Stimulated activated CD8-positive, alpha-beta memory T cell treated with anti-CD3 and anti-CD28 coated beads, Interleukin-15, amount 100 ng/mL, for 4 hours (primary cell): ENCODE results near the gene RBM25.
"Not testable (repeated sequence)": the region's sequence is repeated elsewhere in the genome, so short reads cannot be mapped to it uniquely, and the experiment has no call there.

ENCODE experiments used
- DNase-seq, 2 donors: peaks; one replicate each; pipeline ENCODE4 v3.0.0-alpha.2; 2020; ENCODE audit warnings: low read depth in 2 of 2

RBM25 gene

DNA sequence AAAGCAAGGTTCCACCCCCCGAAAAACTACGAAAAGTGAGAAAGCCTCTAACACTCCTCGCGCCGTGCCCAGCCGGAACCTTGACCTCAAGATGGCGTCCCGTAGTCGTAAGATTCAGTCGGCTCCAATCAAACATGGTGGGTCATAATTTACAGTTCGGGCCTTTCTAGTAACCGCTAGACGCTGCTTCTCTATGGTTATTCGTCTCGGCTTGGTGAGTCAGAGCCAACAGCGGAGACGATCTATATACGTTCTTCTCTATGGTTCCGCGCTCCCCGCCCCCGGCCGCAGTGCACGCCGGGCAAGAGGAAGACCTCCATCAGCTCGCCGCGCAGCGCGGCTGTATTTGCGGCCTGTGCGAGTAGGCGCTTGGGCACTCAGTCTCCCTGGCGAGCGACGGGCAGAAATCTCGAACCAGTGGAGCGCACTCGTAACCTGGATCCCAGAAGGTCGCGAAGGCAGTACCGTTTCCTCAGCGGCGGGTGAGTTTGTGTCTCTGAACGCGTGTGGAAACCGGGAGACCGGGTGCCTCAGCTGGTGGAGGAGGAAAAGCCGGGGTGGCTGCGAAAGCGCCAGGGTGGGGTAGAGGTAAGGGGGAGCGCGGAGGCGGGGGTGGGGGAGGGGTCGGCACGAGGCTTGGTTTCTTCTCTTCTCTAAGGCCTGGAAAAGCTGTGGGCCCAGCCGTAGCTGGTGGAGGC is at the start of gene RBM25:
Gene RBM25, plus strand, starts transcription at position 311 of the 698 bp plus-strand sequence. CDS start 13,108 bp downstream, outside the sequence.
- peak; percentile 90 to 93 for DNase-seq

DNA sequence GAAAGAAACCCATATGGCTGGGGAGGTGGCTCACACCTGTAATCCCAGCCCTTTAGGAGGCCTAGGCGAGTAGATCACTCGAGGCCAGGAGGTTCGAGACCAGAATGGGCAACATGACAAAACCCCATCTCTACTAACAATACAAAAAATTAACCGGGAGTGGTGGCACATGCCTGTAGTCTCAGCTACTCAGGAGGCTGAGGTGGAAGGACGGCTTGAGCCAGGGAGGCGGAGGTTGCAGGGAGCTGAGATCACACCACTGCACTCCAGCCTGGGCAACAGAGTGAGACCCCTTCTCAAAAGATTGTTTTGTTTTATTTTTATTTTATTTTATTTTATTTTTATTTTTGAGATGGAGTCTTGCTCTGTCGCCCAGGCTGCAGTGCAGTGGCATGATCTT is 47.1 kb upstream of the RBM25 start:
- DNase-seq = not testable (repeated sequence)

DNA sequence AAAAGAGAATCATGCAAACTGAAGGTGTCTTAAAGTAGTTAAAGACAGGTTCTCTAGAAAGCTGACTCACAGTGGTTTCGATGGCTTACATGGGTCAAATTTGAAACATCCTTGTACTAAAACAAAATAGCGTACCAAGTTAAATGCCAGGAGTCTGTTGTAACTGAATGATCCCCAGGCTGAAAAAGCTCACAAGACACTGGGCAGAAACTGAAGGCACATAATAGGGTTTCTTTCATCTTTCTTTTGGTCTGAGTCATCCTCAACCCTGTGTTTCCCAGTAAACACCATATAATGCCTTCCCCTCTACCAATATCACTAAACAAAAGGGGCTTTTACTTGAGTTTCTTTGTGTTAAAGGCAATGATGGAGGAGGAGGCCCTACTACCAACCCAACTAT is 44.2 kb upstream of the RBM25 start:
- DNase-seq = no peak

DNA sequence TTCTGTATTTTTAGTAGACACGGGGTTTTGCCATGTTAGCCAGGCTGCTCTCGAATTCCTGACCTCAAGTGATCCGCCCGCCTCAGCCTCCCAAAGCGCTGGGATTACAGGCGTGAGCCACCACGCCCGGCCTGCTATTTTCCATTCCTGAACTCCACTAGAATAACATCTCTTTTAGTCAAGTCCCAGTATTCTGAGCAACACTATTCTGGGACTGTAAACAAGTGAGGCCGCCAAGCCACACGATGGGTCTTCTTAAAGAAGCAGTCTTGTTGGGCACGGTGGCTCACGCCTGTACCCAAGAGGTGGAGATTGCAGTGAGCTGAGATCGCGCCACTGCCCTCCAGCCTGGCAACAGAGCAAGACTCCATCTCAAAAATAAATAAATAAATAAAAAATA is 42.8 kb upstream of the RBM25 start:
- DNase-seq = not testable (repeated sequence)

DNA sequence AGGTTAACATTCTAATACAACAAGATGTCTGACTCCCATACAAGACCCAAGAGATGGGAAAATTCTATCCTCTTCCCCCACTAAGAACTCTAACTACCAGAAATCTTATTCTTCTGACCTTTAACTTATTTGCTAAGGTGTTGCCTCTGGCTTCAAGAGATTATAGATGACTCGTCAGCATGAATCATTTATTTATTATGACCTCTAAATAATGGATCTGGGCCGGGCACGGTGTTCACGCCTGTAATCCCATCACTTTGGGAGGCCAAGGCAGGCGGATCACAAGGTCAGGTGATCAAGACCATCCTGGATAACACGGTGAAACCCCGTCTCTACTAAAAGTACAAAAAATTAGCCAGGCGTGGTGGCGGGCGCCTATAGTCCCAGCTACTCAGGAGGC is 42.3 kb upstream of the RBM25 start:
- DNase-seq = not testable (repeated sequence)

DNA sequence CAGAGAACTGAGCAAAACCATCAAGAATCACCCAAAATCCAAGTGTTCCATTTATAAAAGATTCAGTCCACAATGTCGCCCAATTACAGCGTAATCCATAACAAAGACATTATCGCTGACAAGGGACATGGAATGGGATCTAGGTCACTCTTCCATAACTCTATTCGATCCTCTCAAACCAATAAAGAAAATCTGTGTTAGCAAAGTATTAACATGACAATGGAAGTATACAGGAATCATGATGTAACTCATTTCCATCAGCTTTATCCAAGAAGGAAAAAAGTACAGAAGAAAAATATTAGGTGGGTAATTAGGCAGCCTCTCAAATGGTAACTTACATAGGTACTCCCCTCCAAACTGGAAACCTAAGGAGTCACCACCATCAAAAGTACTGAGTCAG is 36.3 kb upstream of the RBM25 start:
- DNase-seq = no peak

DNA sequence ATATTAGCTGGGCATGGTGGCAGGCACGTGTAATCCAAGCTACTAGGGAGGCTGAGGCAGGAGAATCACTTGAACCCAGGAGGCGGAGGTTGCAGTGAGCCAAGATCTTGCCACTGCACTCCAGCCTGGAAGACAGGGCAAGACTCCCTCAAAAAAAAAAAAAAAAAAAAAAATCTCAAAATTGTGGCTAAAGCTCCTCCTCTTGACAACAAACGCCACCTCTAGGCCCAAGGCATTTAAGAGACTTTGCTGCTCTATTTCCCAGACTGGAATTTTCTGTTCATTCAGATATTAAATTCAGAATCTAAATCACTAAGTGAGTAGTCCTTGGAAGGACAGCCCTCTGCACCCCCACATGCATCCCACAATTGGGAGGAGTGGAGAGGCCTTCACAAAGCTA is 32.8 kb upstream of the RBM25 start:
- DNase-seq = no peak

DNA sequence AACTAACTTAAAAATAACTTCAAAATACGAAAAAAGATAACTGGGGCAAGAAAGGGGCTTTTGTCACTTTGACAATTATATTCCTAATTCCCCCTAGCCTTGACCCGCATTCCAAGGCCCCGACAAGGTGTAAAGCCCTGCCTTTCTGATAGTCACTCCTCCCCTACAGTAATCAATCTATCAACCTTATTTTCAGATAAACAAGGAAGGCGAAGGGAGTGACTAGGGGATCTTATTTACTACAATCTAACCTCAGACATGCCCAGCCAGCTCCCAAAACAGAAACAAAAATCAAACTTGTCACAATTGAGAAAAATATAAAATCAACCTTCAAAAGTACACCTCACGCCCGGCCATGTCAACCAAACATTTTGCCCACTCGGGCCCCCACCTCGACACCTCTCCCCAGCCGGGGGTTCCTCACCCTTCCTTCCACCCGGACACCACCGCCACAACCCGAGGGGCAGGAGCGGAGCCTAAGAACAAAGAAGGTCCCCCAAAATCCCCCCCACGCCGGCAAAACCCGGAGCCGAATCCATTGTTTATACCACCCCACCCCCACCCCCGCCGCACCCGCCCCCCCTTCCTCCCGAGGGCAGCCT is 32.0 kb upstream of the RBM25 start:
- peak in 1 of 2 donors; percentile 1 for DNase-seq

DNA sequence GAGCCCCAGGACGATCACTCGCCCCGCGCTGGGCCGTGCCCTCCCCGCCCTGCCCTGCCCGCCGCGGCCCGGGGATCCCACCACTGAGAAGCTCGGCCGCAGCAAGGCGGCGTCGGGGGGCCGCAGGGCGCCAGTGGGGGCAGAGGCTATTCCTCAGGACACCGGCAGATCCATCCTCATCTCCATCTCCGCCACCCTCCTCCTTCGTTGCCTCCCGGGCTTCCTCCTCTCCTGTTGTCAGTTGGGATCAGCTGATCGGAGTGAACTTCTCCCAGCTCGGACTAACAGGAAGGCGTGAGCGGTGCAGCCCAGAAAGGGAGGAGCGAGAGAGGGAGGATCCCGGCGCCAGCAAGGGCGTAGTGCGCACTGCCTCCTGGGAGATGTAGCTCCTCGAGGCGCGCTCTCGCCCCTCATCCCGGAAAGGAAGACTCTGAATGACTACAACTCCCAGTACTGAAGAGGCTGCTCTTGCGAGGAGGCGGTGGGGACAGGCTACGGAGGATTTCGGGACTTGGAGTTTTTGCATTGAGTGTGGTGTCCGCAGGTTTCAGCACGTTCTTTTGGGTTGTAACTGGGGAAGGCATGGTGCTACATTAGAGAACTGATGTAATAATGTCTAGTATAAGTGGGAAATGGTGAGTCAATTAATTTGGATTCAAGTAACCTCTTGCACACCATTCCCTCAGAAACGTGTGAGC is 31.3 kb upstream of the RBM25 start, which contains the start of gene ZFYVE1:
Gene ZFYVE1, minus strand, starts transcription at position 262 of the 698 bp plus-strand sequence. CDS start 2,598 bp downstream, outside the sequence.
- peak; percentile 75 to 83 for DNase-seq

DNA sequence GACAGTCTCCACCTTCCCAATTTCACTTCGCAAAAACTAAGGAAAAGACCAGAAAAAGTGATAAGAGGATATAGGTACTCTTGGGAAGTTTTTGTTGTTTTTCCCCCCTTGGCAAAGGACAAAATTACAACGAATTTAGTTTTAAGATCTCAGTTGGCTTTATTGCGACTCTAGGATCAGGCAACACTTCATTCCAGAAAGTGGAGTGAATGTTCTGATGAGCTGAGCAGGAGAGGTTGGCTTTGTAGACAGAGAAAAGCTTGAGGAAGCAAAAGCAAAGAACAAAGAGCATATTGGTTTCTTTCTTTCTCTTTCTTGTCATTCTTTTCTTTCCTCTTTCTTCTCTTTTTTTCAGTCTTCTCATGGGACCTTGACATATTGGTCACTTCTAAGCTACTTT is 30.8 kb upstream of the RBM25 start:
- no peak for DNase-seq

DNA sequence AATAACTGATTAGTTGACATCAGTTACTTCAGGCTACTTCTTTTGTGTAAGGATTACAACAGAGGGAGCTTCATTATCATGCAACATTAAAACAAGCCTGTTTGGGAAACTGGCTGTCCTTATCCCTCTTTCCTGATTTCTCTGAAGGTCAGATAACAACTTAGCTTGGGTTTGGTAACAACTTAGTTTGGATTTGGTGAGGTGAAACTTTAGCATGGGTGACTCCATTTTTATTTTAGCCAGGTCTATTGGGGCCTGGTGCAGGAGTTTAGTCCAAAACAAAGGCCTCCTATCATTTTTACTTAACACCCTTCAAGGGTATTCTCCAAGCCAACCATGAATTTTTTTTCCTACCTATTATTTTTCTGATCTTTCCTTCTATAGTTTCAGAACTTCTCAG is 30.4 kb upstream of the RBM25 start:
- no peak for DNase-seq

DNA sequence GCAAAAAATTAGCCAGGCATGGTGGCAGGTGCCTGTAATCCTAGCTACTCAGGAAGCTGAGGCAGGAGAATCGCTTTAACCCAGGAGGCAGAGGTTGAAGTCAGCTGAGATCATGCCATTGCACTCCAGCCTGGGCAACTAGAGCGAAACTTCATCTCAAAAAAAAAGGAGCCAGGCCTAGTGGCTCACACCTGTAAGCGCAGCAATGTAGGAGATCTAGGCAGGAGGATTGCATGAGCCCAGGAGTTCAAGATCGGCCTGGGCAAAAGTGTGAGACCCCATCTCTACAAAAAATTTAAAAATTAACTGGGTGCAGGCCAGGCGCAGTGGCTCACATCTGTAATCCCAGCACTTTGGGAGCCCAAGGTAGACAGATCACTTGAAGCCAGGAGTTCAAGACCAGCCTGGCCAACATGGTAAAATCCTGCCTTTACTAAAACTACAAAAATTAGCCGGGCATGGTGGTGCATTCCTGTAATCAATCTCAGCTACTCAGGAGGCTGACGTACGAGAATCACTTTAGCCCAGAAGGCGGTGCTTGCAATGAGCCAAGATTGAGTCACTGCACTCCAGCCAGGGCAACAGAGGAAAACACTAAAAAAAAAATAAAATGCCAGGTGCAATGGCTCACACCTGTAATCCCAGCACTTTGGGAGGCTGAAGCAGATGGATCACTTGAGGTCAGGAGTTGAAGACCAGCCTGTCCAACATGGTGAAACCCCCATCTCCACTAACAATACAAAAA is 21.5 kb upstream of the RBM25 start:
- not testable (repeated sequence) for DNase-seq

DNA sequence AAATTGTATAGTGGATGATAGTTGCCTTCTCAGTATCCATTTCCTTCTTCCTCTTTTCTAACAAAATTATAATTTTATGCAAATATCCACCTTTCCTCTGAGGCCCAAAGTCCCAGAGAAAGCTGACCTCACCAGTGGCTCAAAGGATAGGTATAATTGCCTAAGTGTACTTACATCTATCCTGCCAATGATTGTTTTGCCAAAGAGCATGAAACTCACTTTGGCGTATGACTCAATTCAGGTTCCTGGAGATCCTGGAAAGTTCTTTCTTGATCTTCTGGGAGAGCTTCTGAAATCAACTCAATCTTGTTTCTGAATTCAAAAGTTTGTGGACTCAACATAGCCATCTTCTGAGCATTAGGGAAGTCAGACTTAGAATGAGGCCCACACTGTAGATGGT is 10.5 kb upstream of the RBM25 start:
- DNase-seq = no peak

DNA sequence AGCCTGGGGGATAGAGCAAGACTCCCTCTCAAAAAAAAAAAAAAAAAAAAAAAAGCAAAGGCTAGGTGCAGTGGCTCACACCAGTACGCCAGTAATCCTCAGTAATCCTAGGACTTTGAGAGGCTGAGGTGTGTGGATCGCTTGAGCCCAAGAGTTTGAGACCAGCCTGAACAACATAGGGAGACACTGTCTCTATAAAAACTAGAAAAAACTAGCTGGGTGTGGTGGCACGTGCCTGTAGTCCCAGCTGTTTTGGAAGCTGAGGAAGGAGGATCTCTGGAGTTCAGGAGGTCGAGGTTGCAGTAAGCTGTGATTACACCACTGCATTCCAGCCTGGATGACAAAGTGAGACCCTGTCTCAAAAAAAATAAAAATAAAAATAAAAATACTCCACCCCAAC is 8.9 kb upstream of the RBM25 start:
- no peak for DNase-seq

DNA sequence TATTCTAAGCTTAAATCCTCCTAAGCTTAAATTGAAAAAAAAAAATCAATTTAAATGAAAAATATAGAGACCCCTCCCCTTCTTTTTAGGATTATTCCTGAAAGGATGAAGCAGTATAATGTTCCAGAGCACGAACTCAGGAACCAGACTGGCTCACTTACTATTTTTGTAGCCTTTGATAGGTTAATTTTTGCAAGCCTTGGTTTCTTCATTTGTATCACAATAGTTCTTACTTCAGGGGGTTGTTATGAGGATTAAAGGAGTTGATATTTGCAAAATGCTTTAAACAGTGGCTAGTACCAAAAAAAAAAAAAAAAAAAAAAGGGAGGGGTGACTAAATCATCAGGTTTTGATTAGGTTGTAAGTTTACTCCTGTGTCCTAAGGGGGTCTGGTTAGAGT is 3.1 kb upstream of the RBM25 start:
- no peak for DNase-seq

DNA sequence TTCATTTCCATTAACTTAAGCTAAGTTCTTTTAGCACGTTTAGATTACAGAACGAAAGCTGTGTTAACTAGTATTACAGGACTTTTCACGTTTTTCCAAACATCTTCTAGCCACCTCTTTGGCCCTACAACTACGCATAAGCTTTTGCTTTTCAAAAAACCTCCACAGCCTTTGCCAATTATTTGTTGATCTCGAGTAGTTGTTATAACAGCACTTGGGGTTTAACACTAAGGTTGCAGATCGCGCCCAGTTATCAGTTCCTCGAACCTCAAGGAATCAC is 450 bp upstream of the RBM25 start:
- no peak for DNase-seq

DNA sequence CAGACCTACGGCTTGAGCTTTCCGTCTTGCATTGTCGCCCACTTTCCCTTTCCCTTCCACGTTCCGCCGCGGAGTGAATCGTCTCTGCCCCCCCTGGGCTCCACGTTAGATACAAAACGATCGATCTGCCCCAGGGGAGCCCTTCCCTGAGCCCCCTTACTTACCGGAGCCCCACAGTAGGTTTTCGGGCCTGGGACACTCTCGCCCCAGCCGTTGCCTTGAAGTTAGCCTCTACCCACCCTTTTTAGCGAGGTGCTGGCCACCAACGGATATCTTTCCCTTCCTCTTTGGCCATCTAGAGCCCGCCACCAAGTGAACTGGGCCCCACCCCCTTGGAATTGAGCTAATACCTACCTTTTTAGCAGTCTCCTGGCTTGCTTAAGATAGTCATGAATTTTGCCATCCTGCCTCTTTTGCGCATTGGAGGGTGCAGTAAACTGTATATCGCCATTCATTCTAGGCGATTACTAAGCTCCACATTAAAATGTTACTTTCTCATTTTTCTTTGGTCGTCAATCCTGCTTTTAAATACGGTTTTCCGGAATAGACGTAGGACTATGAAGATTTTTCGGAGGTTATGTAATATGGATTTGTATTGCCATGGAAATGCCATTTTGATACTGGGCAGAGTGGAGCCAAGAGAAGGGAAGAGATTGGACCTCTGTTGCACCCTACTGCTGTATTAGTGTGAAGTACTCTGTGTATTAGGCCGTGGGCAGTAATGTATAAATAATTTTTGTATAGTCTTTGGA is 764 bp downstream of the RBM25 start:
- peak in 1 of 2 donors; percentile 2 for DNase-seq

DNA sequence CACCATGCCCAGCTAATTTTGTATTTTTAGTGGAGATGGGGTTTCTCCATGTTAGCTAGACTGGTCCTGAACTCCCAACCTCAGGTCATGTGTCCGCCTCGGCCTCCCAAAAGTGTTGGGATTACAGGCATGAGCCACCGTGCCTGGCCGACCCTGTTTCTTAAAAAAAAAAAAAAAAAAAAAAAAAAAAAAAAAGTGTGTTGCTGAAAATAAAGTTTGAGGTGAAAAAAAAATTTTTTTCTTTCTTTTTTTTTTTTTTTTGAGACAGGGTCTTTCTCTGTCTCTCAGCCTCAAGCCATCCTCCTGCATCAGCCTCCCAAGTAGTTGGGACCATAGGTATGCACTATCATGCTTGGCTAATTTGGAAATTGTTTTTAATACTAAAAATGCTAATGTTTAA is 11.3 kb downstream of the RBM25 start:
- no peak for DNase-seq

DNA sequence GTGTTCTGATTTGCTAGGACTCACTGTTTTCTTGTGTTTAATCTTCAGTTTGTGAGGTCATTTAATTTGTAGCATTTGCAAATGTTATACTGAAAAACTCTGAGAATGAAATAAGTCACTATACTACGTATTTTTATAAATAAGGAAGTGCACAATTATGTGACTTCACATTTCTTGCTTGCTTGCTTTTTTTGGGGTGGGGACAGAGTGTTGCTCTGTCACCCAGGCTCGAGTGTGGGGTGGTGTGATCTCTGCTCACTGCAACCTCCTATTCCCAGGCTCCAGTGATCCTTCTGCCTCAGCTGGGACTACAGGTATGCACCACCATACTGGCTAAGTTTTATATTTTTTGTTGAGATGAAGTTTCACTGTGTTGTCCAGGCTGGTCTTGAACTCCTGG is 32.7 kb downstream of the RBM25 start:
- DNase-seq = no peak

DNA sequence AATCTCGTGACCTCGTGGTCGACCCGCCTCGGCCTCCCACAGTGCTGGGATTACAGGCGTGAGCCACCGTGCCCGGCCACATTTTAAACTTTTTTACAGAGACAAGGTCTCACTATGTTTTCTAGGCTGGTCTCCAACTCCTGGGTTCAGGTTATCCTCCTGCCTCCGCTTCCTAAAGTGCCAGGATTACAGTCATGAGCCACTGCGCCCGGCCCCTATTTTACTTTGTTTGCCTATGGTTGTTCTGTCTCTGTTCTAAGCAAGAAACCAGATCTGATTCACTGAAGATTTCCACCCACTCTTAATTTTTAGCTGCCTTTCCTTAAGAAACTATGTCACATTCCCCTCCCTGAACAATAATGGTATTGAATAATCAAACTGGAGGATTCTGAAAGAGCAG is 39.1 kb downstream of the RBM25 start:
- no peak for DNase-seq

DNA sequence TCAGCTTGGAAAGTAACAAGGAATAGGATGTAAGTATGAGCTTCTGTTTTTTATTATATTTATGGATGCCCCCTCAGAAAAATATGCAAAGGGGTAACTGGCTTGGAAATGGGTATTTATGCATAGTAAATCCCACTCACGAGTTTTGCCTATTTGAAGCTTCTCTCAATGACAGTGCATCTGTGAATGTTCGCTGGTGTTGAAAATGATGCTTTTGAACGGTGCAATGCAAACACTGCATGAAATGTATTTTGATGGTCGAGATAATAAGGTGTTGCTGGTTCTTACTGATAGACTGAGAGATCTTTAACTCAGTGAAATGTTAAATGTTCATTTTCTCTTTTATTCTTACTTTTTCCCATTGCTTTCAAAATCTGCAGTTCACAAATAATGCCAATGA is 42.0 kb downstream of the RBM25 start:
- no peak for DNase-seq
